HL-60 (cell line): ENCODE measurements around the gene ATP10D.

Experiments used
- GABPA ChIP-seq: IDR thresholded peaks from 2 replicates; pipeline ENCODE4 v1.6.1; 2012; ENCODE audit warnings: low read depth
- POLR2AphosphoS5 ChIP-seq: IDR thresholded peaks from 2 replicates; pipeline ENCODE4 v1.6.1; 2012; ENCODE audit warnings: low read depth
- SPI1 ChIP-seq: IDR thresholded peaks from 2 replicates; pipeline ENCODE4 v1.6.1; 2012; ENCODE audit warnings: low read depth, mild to moderate bottlenecking, borderline replicate concordance
- TF ChIP-seq, protein P1 (sequence below): IDR thresholded peaks from one replicate; pipeline ENCODE4 v1.5.1; 2011; ENCODE audit warnings: low read length, control low read depth, inconsistent platforms; ENCODE audit not compliant: insufficient read depth
- TF ChIP-seq, protein P2 (sequence below): IDR thresholded peaks from 2 replicates; pipeline ENCODE4 v1.6.1; 2012; ENCODE audit warnings: low read depth; ENCODE audit not compliant: insufficient replicate concordance

DNA sequence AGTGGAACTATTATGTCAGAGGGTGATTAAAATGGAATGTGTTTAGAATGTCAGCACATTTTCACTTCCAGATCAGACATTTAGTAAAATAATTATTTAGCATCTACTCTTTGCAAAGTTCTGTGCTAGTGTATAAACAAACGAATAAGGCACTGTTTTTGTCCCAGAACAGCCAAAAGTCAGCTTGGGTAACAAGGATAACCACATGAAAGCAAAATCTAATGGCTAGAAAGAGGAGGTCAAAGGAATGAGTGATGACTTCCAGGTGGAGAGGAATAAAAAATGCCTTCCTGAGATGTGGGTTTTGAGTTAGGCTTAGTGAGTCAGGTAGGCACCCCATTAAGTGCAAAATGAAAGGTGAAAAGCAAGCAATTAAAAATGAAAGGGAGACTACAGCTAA lies 112.6 kb downstream of the ATP10D start:
- TF ChIP-seq, protein P1, sequence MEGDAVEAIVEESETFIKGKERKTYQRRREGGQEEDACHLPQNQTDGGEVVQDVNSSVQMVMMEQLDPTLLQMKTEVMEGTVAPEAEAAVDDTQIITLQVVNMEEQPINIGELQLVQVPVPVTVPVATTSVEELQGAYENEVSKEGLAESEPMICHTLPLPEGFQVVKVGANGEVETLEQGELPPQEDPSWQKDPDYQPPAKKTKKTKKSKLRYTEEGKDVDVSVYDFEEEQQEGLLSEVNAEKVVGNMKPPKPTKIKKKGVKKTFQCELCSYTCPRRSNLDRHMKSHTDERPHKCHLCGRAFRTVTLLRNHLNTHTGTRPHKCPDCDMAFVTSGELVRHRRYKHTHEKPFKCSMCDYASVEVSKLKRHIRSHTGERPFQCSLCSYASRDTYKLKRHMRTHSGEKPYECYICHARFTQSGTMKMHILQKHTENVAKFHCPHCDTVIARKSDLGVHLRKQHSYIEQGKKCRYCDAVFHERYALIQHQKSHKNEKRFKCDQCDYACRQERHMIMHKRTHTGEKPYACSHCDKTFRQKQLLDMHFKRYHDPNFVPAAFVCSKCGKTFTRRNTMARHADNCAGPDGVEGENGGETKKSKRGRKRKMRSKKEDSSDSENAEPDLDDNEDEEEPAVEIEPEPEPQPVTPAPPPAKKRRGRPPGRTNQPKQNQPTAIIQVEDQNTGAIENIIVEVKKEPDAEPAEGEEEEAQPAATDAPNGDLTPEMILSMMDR, result no peak
- TF ChIP-seq GABPA, result no peak
- TF ChIP-seq, protein P2, sequence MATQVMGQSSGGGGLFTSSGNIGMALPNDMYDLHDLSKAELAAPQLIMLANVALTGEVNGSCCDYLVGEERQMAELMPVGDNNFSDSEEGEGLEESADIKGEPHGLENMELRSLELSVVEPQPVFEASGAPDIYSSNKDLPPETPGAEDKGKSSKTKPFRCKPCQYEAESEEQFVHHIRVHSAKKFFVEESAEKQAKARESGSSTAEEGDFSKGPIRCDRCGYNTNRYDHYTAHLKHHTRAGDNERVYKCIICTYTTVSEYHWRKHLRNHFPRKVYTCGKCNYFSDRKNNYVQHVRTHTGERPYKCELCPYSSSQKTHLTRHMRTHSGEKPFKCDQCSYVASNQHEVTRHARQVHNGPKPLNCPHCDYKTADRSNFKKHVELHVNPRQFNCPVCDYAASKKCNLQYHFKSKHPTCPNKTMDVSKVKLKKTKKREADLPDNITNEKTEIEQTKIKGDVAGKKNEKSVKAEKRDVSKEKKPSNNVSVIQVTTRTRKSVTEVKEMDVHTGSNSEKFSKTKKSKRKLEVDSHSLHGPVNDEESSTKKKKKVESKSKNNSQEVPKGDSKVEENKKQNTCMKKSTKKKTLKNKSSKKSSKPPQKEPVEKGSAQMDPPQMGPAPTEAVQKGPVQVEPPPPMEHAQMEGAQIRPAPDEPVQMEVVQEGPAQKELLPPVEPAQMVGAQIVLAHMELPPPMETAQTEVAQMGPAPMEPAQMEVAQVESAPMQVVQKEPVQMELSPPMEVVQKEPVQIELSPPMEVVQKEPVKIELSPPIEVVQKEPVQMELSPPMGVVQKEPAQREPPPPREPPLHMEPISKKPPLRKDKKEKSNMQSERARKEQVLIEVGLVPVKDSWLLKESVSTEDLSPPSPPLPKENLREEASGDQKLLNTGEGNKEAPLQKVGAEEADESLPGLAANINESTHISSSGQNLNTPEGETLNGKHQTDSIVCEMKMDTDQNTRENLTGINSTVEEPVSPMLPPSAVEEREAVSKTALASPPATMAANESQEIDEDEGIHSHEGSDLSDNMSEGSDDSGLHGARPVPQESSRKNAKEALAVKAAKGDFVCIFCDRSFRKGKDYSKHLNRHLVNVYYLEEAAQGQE, result no peak
- no peak for TF ChIP-seq SPI1
- no peak for TF ChIP-seq POLR2AphosphoS5
